ENCODE data around the gene PSEN2.

DNA sequence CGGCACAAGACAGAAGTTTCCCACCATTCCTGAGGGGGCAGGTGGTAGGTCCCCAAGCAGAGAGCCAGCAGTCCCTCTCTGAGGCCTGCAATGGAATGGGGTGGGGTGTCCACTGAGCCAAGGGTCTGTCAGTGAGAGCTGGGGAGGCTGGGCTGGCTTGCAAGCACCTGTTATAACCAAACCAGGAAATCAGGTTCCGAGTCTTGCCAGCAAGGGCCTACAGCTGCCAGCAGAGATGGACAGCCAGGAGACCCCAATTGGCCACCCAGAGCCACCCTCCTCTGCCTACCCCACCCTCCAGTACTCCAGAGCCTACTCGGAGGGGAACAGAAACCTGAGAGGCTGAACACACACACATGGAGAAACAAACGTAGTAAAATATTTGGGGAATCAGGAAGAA, 32.2 kb downstream of the PSEN2 start:
- TF ChIP-seq, protein P1, sequence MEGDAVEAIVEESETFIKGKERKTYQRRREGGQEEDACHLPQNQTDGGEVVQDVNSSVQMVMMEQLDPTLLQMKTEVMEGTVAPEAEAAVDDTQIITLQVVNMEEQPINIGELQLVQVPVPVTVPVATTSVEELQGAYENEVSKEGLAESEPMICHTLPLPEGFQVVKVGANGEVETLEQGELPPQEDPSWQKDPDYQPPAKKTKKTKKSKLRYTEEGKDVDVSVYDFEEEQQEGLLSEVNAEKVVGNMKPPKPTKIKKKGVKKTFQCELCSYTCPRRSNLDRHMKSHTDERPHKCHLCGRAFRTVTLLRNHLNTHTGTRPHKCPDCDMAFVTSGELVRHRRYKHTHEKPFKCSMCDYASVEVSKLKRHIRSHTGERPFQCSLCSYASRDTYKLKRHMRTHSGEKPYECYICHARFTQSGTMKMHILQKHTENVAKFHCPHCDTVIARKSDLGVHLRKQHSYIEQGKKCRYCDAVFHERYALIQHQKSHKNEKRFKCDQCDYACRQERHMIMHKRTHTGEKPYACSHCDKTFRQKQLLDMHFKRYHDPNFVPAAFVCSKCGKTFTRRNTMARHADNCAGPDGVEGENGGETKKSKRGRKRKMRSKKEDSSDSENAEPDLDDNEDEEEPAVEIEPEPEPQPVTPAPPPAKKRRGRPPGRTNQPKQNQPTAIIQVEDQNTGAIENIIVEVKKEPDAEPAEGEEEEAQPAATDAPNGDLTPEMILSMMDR (IDR thresholded peaks at IDR 0.05) = no peak
- TF ChIP-seq POLR2A (IDR thresholded peaks at IDR 0.05) (no peak), POLR2AphosphoS5 (IDR thresholded peaks at IDR 0.05) (no peak), EP300 (IDR thresholded peaks at IDR 0.05) (no peak)

All from suprapubic skin (tissue), 4 donors.